WI38 (cell line): ENCODE results near the gene SIRPG.

Experiments used
- H3K4me3 ChIP-seq: 2 replicates; pipeline ENCODE4 v1.5.1; 2011; ENCODE audit warnings: low read depth, mild to moderate bottlenecking, control low read depth, low read length
- TF ChIP-seq, protein P1 (sequence below): IDR thresholded peaks from 2 replicates; pipeline ENCODE4 v1.5.1; 2012; ENCODE audit warnings: low read depth, mild to moderate bottlenecking, control low read depth, low read length

SIRPG gene

GRCh38 chr20:1684872-1685271, 27.3 kb upstream of the SIRPG start:
- TF ChIP-seq, protein P1, sequence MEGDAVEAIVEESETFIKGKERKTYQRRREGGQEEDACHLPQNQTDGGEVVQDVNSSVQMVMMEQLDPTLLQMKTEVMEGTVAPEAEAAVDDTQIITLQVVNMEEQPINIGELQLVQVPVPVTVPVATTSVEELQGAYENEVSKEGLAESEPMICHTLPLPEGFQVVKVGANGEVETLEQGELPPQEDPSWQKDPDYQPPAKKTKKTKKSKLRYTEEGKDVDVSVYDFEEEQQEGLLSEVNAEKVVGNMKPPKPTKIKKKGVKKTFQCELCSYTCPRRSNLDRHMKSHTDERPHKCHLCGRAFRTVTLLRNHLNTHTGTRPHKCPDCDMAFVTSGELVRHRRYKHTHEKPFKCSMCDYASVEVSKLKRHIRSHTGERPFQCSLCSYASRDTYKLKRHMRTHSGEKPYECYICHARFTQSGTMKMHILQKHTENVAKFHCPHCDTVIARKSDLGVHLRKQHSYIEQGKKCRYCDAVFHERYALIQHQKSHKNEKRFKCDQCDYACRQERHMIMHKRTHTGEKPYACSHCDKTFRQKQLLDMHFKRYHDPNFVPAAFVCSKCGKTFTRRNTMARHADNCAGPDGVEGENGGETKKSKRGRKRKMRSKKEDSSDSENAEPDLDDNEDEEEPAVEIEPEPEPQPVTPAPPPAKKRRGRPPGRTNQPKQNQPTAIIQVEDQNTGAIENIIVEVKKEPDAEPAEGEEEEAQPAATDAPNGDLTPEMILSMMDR = no peak
- H3K4me3 ChIP-seq = no peak overlapping the region

- TF ChIP-seq, protein P1 = no peak
- H3K4me3 ChIP-seq = no peak overlapping the region
Observed at GRCh38 chr20:1676650-1677049, 19.1 kb upstream of the SIRPG start.

GRCh38 chr20:1674990-1675780, 17.6 kb upstream of the SIRPG start:
- TF ChIP-seq, protein P1 = no peak

GRCh38 chr20:1674361-1674760, 16.8 kb upstream of the SIRPG start:
- TF ChIP-seq, protein P1 = no peak
- H3K4me3 ChIP-seq = no peak overlapping the region

More at GRCh38 chr20:1674990-1675780, 17.6 kb upstream of the SIRPG start:
- no peak overlapping the region for H3K4me3 ChIP-seq

DNA sequence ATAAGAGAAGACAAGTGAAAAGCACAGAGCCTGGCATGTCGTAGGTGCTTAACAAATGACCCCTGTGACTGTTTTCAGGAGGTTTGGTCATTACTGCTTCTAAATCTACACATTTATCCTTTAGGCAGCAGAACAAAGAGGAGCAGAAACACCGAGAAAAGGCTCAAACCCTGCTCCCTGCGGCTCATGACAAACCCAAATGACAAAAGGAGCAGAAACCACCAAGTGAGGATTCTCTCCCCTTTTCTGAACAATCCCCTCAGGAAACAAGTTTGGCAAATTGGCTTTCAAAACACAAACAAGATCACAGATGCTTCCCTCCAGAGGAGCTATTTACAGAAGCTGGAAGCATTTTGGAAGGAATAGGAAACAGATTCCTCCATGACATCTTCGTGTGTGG, 15.8 kb upstream of the SIRPG start:
- TF ChIP-seq, protein P1 = no peak
- H3K4me3 ChIP-seq = no peak overlapping the region

GRCh38 chr20:1672728-1673127, 15.1 kb upstream of the SIRPG start:
- TF ChIP-seq, protein P1 = no peak
- H3K4me3 ChIP-seq = no peak overlapping the region

- no peak overlapping the region for H3K4me3 ChIP-seq
- TF ChIP-seq, protein P1 = no peak
Observed at GRCh38 chr20:1671891-1672669, 14.5 kb upstream of the SIRPG start.
